Stimulated activated CD4-positive, alpha-beta T cell treated with anti-CD3 and anti-CD28 coated beads, TNF-alpha, amount 100 ng/mL, for 4 hours (primary cell): ENCODE data around the gene TNNC1.

Source experiments
- DNase-seq, 3 experiments: peaks; one replicate each; pipeline ENCODE4 v3.0.0-alpha.2; 2020; ENCODE audit warnings: low read depth in 3 of 3

The TNNC1 gene

DNA sequence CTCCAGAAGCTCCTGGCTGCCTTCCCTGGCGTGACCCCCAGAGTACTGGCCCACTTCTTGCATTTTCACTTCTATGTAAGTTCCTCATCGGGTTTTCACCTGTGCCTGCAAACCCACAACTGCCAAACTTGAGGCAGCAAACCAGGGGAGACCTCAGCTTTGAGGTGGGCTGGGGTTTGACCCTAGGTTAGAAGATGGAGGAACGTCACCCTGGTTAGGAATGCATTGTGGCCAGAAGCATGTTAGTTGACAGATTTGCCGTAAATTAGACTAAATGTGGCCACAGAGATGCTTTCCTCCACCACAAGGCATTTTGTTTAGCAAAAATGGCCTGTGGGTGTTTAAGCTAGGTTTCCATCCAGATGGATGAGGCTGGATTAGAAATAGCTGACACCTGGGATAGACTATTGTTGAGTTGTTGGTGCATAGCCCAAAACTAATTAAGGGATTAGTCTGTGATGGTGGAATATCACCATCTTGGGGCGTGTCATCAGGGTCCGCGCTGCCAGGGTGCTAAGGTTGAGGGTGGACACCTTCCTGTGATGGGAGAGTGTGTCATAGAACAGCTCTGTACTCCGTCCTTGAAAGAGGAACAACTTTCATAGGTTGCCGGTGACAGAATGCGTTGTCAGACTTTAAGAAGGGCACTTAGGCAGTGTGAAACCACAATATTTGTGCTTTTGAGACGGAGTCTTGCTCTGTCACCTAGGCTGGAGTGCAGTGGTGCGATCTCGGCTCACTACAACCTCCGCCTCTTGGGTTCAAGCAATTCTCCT, 5.1 kb upstream of the TNNC1 start:
- DNase-seq = no peak

DNA sequence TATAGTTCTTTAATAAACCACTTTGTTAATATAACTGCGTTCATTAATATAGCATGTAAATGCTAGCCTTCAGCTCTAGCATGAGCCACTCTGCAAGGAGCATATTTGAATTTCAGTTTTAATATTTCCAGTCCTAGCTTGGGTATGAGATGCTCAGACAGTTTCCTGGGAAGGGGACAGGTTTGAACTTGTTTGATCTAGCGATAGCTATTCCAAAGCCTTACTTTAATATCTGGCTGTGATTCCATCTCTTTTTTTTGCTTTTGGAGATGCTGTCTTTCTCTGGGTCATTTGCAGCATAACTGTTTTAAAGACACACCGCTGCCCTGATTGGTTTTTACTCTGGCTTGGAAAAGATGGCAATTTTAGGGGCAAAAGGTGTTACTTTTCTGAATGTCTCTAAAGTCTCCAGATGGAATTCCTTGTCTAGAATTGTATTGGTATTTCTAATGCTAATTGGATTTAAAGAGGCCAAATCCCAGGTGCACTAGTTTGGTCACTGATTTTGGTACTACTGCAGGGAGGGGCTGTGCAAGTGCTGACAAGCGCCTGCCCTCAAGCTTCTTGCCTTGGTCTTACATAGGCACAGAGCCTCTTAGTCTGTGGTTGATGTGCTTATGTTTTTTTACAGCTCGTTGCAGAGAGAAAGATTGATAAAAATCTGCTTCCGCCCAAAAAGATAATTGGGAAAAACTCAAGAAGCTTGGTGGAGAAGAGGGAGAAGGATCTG, 4.4 kb upstream of the TNNC1 start:
- DNase-seq = no peak

DNA sequence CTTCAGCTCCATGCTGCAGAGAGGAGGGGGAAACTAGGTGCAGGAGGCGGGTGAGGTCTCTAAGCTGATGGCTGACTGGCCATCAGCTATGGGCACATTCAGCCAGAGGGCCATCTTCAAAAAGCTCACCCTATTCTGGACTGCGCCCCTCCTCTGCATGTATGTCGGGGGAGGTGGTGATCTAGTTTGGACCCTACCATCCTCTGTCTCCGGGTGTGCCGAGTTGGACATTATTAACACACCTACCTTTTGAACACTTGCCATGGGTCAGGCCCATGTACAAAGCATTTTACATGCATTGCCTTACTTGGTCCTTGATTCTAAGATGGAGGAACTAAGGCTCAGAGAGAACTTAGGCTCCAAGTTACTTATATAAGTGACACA, 3.0 kb upstream of the TNNC1 start:
- no peak for DNase-seq

DNA sequence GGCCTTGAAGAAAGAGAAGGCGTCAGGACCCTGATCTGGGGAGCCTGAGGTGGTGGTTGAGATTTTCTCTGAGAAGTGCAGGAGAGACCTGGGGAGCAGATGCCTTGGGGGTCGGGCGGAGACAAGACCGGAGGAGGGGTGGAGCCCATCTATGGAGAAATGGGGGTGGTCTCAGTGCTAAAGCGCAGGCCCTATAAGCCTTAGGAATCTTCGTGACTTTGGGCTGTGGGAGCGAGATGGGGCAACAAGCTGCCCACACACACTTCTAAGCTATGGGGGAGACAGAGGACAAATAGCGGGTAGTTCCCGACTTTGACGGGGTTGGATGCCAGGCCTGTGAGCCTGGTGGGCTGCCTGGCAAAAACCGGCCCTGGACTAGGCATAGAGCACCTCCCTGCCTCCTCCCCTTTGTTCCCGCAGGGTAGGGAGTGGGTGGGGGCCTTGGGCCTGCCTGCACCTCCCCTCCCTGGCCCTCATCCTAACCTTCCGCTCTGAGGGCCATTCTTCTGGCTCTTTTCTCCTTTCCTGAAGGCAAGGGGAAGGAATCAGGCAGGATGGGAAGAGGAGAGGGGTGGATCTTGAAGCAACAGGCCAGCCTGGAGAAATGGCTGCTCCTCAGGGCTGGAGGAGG, 2.4 kb upstream of the TNNC1 start:
- no peak for DNase-seq

DNA sequence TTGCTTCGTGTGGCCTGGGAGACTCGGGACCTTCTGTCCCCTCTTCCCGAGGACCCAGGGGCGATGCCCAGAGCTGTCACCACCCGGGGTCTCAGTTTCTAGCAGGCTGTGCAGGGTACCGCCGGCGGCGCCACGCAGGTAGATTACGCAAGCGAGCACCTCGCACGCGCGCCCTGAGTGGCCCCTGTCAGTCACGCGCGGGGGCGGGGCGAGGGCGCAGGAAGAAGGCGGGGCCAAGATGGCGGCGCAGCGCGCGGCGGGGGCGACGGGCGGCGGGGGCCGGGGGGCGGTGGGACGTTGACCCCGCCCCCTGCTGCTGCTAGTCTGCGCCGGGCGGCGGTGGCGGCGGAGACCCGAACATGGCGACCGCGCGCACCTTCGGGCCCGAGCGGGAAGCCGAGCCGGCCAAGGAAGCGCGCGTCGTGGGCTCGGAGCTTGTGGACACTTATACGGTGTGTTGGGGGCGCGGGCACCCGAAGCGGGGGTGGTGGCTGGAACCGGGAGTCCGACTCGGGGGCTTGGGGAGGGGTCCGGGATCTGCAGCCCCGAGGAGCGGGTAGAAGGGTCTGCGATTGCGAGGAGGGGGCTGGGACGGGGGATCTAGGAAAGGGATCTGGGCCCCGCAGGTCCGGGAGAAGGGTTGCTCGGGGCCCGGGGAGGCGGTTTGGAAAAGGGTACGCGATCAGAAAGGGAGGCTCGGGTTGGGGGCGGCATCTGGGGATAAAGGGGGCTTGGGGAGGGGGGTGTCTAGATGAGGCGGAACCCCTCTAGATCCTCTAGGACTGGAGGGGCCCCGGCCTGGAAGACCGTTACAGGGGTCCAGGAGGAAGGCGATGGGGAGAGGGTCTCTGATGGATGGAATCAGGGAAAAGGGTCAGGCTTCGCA, 1.7 kb upstream of the TNNC1 start, which contains the start of gene NISCH:
Gene NISCH (plus strand): TSS at position 322 of the 886 bp plus-strand sequence. CDS start 38 bp downstream, at position 360.
- DNase-seq = peak; percentile 95 to 98 (median 97)

DNA sequence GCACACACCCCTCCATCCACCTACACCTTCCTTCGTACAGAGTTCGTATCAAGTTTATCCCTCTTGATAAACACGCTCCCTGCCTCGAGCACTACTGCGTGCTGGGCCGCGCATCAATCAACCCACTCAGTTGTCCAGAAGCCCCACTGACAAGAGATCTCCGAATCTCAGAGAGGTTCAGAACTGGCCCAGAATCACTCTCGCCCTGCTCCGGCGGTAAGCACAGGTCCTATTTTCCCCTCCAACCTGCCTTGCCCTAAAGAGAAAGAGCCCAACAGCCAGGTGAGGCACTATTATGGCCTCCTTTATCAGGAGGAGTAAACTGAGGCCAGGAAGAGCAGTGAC, 1.1 kb upstream of the TNNC1 start:
- no peak for DNase-seq

DNA sequence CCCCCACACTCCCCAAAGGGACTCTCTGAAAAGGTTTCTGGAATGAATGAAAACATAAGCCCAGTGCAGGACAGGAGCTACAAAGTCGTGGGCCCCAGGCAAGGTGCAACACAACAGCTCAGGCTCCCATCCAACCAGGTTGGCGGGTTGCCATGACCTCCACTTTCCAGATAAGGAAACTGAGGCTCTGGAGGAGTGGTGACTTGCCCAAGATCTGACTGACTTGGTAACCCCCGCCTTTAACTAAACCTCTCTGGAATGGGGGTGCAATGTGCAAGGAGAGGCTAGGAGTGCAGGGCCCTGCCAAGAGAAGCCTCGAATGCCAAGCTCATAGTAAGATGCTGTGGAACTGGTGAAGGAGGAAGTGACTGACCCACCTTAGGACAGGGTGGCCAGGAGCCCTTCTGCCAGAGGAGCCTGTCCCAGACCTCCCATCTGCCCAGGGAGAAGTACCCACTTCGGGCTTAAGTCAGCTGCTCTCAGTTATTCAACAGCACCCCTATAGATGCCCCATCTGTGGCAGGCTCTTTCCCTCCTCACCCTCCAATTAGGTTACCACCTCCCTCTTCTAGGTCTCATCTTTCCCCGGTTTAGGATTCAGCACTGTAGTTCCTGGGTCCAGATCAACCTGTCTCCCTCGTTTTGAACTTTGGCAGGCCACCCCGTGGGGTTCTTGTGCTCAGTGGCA, 553 bp upstream of the TNNC1 start:
- DNase-seq = no peak

DNA sequence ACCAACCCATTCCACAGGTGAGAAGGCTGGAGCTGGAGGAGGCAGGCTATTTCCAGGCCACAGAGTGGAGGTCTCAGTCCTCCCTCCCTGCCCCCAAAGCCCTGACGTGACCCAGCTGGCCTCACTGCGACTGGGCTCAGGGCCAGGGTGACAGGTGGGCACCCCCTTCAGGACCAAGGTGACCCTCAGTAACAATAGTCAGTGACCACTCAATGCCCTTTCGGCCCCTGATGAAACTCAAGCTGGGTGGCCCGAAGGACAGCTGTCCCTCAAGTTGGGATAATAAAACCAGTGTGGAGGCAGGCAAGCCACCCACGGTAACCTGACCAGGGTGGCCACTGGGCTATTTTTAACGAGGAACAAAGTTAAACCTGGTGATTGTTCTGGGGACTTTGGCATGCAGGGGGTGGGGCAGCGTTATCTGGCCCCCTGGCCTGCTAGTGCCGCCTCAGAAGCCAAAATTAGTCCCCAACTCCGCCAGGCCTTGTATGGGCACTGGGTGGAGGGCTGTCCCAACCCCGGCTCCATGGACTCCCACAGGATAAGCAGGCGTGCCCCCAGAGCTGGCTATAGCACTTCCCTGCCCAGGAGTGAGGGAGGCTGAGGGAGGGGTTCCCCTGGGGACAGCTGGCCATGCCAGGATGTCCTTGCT, 1.1 kb downstream of the TNNC1 start:
- no peak for DNase-seq

DNA sequence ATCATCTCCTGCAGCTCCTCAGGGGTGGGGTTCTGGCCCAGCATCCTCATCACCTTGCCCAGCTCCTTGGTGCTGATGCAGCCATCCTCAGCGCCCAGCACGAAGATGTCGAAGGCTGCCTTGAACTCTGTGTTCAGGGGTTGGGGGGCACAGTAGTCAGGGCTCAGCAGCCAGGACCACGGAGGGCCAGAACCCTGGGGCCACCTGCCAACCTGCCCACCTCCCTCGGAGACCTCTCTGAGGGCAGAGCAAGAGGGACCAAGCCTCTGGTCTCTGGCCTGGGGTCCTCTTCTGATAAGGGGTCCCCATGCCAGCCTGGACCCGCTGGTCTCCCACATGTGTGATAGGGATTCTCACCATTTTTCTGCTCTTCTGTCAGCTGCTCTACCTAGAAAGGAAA, 1.7 kb downstream of the TNNC1 start:
- DNase-seq = no peak

DNA sequence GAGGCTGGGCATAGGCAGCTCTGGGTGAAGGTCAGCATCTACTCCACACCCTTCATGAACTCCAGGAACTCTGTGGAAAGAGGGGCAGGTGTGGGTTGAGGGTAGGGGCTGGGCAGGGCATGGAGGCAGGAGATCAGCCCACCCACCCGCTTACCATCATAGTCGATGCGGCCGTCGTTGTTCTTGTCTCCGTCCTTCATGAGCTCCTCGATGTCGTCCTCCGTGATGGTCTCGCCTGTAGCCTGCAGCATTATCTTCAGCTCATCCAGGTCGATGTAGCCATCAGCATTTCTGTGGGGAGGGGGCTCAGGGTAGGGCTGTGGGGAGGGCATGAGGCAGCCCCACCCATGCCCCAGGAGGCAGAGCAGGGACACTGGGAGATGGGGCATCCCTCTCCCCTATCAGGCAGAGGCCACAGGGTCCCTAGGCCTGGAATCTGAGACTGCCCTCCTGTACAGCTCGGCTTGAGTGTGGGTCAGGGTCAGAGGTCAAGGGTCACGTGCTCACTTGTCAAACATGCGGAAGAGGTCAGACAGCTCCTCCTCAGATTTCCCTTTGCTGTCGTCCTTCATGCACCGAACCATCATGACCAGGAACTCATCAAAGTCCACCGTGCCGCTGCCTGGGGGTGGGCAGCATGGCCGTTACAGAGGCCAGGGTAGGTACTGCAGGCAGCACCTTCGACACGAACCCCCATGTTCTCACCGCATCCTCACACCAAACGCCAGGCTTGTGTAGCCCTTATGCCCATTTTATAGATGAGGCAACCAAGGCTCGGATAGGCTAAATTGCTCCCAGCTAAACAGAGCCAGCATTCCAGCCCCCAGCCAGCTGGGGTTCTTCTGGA, 2.4 kb downstream of the TNNC1 start:
- no peak for DNase-seq

DNA sequence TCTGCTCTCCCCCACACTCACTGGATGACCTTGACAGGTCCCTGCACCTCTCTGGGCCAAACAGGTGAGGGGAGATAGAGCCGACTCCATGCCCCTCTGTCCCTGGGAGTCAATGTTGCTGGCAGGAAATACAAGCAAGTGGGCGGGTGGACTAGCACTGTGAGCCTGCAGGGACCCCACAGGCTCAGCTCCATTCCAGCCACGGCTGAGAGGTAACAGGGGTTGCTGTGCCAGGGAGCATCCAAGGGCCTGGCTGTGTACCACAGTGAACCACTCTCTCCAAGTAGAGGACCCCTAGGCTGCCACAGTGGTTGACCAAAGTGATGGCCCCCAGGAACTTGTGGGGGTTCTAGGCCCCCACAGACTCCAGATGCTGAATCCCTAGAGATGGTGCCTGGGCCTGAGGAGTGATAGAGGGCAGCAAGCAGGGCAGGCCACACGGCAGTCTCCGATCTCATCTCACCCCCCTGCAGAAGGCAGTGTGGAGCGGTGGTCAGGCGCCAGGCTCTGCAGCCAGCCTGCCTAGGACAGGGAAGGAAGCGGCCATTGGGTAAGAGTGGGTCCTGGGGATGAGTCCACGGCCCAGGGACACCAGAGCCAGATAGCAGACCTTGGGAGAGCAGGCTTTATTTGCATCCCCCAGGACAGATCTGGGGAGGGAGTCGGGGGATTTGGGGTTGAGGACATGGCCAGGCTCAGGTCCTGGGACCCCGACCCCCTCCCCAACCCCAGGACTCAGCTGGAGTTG, 3.2 kb downstream of the TNNC1 start:
- DNase-seq = no peak

DNA sequence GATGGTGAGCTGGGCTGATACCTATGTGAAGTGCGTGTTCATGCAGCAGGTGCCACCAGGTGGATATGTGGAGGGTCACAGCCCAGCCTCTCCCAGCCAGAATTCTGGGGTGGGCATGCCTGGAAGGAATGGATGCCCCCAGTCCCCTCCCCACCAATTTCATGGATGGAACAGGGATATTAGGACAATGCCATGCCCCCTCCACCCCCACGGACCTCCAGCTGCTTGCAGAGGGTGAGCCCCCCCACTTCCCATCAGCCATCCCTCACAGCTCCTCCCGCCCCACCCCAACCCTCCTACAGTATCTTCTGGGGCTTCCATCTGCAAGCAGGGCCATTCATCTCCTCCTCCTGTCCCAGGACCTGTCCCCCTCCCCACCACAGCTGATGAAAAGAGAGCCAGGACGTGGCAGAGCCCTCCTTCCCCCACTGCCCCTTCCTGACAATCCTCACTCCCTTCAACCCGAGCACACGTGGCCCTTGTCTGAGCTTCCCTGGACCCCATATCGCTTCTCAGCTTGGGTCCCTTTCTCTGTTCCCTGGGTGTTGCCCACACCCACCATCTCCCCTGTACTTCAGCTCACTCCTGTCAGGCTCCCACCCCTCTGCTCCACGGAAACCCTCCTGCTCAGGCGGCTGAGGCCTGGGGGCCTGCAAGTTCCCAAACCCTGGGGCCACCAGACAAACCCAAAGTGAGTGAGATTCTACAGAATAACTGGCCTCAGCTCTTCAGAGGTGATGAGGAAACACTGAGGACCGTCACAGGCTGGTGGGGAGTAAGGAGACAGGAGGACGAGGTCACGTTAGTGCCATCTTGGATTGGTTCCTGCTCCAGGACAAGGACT, 6.1 kb downstream of the TNNC1 start:
- DNase-seq = no peak

DNA sequence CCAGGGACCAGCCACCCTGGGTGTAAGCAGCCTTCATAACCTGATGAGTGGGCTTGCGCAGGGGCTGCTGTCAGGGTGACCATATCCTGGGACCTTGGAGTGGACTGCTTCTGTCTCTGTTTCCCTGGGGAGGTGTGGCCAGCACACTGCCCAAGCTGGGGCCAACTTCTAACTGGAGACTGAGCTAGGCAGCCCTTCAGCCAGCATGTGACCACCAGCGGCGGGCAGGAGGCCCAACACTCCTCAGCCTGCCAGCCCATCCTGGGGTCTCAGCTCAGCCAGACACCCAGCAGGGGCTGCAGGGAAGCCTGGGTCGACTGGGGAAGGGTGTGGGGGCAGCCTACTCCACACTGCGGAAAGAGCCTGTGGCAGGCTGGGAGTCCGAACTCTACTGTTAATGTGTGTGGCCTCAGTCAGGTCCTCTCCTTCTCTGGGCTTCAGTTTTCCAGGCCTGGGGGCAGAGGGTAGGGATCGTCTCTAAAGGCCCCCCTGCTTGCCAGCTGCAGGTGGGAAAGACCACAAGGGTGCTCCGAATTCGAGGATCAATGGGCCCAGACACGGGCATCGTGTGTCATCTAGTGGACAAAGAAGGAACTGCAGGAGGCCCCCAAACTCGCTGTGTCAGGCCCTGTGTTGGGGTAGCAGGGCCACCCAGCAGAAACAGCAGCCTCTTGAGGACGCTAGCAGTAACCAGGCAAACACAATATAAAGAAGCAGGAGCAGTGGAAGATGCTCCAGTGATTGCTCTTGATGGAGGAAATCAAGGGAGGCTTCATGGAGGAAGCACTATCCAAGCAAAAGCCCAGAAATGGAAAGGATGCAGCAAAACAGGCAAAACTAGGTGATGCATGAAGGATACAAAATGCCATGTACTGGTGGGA, 7.0 kb downstream of the TNNC1 start:
- DNase-seq = peak; percentile 50 to 54 (median 52)

DNA sequence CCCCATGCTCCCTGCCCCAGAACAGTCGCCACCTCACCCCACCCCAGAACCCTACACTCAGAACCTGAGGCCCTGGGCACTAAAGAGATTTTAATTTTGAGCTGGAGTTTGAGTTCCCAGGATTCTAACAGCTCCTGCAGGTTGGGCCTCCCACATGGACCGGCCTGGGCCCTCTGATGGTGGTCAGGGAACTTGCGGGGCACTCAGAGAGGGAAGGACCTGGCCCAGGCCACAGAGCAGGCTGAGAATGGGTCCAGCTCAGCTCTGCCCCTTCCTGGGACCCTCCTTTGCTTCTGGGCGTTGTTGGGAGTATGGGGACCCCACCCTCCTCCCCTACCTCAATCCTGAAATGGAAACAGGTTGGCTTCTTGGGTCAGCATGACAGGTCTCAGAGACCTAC, 7.8 kb downstream of the TNNC1 start:
- DNase-seq = no peak

DNA sequence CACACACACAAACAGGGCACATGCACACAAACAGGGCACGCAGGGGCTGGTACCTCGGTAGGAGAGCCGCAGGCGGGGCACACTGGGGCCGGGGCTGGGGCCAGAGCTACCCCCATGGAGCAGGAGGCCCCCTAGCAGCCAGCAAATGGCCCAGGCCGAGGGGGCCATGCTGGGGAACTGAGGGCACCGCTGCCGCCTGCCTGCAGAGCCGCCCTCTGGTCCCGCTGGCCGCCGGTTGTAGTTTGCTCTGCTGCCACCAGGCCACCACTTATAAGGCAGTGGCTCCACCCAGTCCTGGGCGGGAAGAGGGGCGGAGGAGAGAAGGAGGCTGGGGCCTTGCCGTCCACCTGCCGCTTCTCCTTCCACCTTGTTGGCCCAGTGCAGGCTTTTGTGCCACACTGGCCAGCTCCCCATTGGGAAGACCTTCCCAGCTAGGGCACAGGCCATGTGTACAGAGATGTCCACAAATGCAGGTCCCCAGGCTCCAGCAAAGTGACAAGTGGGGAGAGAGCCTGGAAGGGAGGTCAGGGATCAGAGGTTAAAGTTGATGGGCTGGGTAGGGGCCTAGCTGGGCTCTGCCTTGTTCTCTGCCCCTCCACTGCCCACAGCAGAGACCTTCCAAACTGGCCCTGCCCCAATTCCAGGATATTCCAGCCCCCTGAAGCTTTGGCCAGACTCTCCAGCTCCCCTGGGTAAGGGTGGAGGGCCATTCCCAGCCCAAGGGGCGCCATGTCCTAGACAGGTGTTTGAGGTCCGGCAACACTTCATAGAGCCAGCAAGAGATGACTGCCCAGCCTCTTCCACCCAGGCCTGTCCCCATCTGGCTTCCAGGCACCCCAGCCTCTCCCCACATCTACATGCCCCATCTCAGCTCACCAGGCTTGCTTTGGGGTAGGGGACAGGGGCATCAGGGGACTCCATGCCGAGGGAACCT, 8.7 kb downstream of the TNNC1 start, which contains the start of gene SEMA3G:
Gene SEMA3G (minus strand): TSS at position 244 of the 934 bp plus-strand sequence. CDS start 76 bp downstream, at position 168.
- peak in 2 of 3 experiments; percentile 39 to 49 for DNase-seq
